Muscle of arm (tissue), 12 donors: ENCODE data around the gene SAMSN1. TPM values are rescaled to one million over a fixed set of nuclear protein-coding genes. Genes with fewer than 3 reads are reported as not detected.
"Not testable (repeated sequence)": the region's sequence is repeated elsewhere in the genome, so short reads cannot be mapped to it uniquely, and the experiment has no call there.

Source experiments
- DNase-seq: peaks from one replicate; pipeline ENCODE4 v3.0.0-alpha.2; 2013
- polyA plus RNA-seq, 12 donors: library from polyadenylated mRNA; unstranded; fragments of 120-200 nt; gene quantifications; one replicate each; pipeline ENCODE4 v1.2.1, GENCODE V29; 2013; ENCODE audit not compliant: insufficient read length in 12 of 12

The SAMSN1 gene
- polyA plus RNA-seq, 12 donors, result 1.1 to 4.0 (median 2.1) TPM; not detected in 2

DNA sequence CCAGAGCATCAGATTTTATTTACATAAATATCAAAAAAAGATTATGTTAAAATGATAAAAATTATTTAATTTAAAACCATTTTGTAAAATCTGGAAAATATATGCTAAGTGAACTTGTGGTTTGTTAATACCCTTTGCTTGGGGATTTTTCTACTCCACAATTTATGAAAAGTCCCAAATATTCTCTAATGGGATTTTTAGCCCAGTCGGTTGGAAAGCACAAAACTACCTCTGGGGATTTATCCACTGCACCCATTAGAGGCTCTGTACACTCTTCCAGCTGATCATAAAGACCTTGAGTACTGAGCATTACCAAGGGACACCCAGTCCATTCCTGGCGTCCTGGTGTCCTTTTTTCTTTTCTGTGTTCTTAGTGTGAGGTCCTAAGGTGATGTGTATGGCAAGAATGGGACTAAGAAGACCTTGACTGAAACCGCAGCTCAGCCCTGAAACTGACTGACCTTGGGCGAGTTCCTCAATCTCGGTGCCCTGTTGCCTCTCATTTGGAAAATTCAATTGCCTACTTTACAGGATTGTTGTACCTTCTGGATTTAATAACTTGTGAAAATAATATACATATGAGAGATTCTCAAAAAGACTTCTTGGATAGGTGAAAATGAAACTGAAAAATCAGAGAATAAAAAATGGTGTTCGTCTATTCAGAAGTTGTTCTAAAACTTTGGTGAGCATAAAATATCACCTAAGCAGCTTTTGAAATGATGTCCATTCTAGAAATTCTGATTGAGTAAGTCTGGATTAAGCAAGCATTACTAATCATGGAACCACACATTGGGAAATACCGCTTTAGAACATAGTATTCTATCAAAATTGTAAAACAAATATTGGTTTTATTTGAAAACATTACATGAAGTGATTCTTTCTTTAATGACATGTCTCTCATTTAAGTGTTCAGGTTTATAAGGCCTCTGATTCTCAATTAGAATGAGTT is 21.5 kb upstream of the SAMSN1 start:
- no peak for DNase-seq

DNA sequence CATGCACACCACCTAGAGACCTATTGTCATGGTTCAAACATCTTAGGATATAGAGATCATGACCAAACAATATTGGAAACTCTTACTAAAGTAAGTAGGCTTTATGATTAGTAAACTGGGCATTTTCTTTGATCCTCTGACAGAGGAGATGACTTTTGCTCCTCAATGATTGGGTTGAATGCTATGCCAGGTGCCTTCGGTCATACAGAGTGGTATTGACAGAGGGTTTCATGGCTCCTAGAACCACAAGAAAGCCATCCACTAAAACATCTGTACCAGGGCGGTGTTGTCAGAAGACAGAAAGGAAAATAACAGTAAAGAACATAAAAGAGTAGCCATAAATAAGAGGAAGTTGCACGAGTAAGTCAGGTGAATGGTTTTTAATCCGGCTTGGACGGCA is 20.8 kb upstream of the SAMSN1 start:
- DNase-seq, result no peak

DNA sequence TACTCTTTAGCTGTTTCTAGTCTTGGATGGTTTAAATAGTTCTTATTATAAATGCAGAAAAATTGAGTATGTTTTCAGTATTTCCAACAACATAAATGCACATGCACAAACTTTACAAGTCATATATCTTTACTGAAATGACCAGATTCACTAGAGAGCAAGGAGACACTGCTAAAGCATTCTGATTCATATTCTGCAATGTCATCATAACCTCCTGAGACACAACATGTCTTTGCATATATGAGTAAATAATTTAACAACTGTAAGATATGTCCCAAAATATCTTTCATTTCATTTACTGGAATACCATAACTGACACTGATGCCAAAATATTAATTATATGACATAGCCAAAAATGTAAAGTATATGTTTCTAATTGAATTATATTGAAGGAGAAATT is 16.8 kb upstream of the SAMSN1 start:
- DNase-seq, result no peak

DNA sequence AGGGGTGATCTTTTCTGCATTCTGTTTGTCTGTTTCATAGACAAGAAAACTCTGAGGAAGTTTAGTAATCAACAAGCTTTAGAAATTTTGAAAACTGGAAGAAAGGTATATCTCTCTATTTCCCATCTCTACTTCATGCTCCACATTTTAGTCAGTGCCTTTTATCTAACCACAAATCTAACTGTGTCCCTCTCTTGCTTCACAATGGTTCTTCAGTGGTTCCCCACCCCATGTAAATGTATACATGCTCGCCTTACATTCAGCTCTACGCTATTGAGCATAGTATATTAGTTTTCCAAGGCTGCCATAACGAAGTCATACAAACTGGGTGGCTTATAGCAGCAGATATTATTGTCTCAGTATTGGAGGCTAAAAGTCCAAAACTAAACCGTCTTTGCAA is 14.4 kb upstream of the SAMSN1 start:
- DNase-seq, result no peak

DNA sequence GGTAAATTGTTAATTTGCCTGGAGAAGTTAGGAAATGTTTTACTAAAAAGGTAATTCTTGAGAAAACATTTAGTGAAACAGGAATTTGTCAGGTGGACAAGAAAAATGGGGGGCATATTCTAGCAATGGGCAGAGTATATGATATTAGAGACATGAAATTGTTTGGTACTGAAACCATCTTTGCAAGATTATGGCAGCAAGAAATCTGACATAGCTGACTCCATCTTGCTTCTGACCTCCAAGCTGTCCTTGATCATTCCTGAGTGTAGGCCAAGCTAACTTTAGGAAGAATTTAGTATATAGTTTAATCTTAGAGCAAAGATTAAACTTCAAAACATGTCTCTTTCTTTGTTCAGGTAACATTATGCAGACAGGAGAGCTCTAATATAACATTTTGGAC is 14.0 kb upstream of the SAMSN1 start:
- DNase-seq, result no peak

DNA sequence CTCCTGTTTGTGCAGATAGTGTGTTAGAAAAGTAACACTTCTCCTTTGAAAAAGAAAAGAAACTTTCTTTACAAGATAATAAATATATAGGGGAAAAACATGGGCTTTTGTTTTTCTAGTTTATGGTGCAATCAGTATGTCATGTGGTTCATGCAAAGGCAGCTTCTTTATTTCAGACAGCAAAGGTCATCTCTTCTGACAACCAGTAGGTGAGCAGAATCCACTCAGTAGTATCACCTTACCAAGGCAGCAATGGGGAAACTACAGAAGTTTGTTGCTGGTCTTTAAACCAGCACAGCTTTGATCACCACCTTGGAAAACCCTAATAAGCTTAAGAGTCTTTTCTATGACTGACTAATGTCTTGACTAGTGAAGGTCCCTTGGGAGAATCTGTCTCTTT is 13.0 kb upstream of the SAMSN1 start:
- no peak for DNase-seq

DNA sequence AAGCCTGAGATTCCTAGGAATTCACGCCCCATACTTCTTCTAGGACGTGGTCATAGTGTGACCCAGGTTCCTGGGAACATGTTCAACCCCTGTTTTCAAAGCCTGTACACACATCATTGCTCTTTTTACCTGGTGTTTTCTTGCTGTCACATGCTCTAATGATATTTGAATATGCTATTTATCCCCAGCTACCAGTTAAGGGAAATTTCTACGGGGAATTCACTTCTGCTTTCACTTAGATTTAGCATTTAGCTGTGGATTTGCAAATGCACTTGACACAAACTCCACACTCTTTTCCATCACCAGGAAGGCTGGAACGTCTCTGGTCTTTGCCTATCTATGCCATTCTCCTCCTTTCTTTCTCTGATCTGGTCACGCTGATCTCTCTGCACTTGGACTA is 11.3 kb upstream of the SAMSN1 start:
- DNase-seq, result no peak

DNA sequence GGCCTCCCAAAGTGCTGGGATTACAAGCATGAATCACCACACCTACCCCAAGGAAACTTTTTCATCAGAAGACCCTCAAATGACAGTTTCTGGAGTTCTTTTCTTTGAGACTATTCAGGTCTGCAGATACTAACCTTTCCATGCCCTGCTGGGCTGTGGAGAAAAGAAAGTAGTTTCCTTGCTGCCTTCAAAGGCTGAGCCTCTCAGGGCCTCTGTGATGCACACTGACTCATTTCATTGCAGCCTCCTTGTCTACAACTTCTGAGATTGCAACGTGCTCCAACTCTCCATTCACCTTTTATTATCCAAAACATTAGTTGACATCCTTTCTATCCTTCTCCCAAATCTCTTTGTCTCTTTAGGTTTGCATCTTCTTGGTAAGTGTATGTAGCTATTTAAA is 8.8 kb upstream of the SAMSN1 start:
- DNase-seq, result no peak

DNA sequence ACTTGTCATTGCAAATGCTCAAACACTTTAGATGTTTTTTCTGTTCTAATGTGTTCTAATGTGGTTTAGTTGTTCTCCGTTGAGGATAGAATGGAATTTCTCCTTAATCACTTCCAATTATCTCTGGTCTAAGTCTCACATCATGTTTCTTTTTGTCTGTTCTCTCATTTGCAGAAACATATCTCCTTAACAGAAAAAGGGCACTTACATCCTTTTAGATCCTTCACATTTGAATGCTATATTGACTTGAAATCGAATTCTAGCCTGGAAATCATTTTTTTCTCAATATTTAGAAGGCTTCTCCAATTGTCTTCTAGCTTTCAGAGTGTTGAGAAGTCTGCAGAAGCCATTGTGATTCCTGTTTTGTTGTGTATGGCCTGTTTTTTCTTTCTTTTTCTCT is 7.3 kb upstream of the SAMSN1 start:
- DNase-seq, result no peak

DNA sequence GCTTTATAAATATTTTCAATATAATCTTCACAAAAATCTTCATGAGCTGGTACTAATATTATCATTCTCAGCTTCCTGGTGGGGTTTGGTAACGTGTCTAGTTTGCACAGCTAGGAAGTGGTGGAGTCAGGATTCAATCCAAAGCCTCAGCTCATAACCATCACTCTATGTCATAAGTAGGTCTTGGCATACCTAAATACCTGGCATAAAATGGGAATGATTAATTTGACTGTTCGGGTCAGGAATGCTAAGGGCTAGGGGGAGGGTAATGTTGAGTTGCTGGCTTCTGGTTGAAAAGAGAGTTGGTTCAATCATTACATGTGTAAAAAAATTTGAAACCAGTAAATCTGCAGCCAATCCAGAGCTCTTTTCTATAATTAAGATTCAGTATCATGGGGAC is 5.6 kb upstream of the SAMSN1 start:
- DNase-seq, result no peak

DNA sequence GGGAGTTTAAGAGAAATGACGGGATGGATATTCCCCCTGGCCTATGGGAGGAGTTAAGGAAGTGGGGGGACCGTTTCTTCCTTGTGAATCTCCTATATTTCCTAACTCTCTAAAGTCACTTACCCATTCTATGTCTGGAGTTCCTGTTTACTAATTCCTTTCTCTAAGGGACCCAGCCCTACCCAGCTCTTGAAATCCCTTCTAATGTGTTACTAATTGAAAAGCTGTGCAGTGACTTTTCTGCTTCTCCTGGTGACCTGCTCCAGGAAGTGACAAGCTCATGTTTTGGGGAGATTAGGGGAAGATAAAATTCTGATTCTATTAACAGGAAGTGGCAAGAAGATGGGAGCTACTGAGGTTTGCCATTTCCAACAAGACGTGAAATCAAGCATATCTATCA is 4.0 kb upstream of the SAMSN1 start:
- no peak for DNase-seq

DNA sequence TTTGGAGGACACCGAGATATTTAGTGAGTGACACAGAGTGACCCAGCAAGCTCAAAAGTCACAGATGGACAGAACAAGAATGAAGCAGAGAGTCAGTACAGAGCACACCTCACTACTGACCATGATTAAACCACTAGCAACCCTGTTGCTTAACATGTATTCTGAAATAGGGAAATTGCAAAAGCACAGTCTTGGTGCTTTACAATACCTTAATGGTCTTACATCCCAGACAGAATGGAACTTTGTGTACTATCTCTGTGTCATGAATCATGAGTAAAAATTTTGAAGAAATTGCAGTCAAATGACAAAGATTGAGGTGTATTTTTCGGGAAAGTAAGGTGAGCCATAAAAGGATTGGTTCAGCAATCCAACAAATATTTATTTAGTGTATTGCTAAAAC is 2.7 kb upstream of the SAMSN1 start:
- DNase-seq, result no peak

DNA sequence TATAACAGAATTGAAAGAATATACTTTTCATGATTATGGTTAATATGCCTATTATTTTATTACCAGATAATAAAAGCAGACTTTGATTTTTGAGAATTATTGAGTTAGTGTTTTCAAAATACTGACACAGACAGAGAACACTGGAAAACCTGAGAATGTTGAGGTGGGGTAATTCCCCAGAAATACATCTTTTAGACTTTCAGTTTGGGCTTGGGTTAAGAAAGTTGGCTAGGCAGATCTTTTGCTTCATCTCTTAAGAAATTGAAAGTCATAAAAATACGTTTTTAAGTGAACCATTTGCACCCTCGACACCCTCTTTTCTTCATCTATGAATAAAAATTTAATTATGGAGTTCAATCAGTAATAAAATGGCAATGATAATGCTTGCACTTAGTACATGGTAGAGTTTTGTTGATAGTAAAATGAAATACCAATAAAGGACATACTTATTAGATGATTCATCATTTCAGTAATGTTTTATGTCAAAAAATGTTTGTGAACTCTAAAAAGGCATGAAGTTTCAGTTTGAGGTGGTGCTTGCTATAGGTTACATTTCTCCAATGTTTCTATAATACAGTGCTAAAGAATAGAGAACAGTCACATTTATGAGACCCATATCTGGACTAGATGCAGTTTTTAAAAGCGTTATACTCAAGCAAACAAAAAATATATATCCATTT is 1.9 kb upstream of the SAMSN1 start:
- DNase-seq, result no peak

DNA sequence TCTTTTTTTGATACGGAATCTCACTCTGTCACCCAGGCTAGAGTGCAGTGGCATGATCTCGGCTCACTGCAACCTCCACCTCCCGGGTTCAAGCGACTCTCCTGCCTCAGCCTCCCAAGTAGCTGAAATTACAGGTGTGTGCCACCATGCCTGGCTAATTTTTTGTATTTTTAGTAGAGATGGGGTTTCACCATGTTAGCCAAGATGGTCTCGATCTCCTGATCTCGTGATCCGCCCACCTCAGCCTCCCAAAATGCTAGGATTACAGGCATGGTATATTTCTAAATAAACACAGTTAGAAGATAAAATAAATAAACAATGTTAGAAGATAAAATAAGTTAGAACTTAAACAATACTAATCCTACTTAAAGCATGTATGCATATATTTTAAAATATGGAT is 604 bp upstream of the SAMSN1 start:
- DNase-seq, result not testable (repeated sequence)

DNA sequence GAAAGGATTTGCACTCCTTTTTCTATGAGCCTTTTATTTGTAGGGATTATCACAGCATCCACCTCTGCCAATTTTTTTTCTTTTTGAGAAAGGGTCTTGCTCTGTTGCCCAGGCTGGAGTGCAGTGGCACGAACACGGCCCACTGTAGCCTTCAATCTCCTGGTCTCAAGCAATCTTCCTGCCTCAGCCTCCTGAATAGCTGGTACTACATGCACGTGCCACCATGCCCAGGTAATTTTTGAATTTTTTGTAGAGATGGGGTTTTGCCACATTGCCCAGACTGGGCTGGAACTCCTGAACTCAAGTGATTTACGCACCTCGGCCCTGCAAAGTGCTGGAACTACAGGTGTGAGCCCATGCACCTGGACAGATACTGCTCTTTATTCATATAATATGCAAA is 2.1 kb downstream of the SAMSN1 start:
- no peak for DNase-seq

DNA sequence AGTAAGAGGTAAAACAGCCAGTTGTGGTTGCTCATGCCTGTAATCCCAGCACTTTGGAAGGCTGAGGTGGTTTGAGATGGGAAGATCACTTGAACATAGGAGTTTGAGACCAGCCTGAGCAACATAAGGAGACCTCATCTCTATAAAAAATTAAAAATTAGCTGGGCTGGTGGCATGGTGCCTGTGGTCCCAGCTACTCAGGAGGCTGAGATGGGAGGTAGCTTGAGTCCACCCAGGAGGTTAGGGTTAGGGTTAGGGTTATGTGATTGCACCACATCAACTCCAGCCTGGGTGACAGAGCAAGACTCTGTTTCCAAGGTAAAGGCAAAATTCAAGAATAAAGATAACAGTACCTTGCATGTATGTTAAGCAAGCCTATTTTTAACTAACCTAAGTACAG is 3.5 kb downstream of the SAMSN1 start:
- DNase-seq, result no peak

DNA sequence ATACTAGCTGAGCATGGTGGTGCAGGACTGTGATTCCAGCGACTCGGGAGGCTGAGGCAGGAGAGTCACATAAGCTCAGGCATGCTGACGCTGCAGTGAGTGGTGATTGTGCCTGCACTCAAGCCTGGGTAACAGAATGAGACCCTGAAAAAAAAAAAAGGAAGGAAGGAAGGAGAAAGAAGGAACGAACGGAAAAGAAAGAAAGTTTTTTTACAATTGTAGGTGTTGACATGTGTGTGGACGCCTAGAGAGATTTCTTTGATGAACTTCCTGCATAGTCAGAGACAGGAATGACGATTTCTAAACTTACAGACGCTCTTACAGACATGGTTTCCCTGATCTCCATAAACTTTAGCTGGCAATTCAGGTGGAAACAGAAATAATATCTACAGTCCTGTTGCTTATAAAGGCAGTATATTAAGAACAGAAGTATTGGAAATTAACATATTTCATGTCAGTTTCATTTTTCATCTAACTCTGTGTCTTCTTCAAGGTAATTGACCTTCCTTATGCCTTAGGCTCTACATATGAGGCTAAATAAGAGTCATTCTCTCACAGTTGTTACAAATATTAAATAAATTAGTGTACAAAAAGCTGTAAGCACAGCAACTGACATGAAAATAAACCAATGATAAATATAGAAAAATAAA is 4.1 kb downstream of the SAMSN1 start:
- DNase-seq, result no peak

DNA sequence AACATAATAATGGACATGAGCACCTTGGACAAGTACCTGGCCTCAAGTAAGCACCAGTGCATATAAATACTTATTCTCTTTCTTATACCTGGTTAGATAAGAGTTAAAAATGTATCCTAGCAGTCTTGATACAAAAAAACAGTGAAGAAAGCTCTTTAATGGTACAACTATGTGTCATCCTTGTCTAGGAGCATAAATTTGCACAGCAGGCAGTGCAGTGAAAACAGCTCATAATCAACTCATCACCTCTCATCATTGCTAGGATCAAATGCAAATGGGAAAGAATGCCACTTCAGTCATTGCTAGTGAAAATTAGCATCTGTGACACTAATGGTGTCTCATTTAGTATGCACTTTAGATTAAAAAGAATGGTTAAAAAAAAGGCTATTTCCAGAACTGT is 7.6 kb downstream of the SAMSN1 start:
- no peak for DNase-seq

DNA sequence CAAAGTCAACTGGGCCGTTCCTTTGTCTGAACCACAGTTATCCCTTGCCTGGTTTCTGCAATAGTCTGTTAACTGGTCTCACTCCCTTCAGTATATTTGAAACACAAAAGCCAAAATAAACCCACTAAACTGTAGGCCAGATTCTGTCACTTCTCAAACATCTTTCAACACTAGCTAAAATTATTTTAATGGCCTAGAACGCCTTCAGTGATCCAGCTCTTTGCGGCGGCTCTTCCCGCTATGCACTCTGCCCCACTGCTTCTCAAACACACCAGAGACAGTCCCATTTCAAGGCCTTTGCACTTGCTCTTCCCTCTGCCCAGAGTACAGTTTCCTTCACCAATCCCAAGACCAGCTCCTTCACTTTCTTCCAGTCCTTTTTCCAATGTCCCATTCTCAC is 9.2 kb downstream of the SAMSN1 start:
- DNase-seq, result no peak

DNA sequence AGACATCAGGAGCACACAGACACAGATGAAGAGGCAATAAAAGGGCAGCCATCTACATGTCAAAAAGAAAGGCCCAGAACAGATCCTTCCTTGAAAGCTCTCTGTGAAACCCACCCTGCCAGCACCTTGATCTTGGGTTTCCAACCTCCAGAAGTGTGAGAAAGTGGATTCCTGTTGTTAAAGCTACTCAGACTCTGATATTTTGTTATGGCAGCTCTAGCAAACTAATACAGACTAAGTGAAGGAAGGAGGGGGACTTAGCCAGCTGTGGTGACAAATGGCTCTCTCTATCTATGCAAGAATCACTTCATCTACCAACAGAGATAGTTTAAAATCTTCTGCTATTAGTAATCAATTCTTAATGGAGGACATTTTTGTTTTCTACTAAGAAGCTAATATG is 10.4 kb downstream of the SAMSN1 start:
- no peak for DNase-seq

DNA sequence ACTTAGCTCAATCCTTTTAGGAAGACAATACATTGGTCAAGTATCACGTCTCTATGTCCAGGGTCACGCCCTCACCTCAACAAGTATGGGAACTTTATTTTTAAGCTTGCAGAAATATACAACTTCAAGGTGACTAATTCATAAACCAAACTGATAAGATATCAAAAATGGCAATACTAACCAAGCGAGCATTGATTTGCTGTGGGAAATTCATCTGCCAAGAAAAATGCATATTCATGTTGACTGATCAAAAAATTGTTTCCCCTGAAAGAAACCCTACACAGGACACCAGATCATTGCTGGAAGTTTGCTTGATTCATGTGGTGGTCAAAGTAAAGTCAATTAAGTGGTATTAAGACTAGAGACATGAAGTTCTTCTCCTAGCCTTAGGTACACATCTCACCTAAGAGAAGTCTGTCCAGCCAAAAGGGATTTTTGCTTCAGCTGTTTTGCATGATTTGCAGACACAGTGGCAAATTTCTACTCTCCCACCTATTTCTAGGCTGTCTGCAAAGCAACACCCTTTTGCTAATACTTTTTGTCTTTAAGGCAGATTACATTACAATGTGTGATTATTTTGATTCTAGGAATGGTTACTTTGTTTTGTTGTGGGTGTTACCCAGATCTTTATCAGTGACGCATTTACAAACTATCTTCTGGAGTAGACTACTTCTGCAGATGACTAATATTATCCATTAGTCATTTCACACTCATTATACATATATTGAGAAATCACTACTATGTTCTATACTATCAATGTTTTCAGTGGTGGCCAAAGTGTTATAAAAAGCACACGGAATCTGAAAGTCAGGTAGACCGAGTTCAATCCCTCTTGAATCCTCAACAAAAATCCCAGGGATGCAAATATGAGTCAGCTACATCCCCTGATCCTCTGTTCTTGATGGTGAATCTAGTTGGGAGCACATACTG is 12.4 kb downstream of the SAMSN1 start:
- no peak for DNase-seq
